Natural killer cell (primary cell): ENCODE measurements around the gene OR52B2. TPM values are rescaled to one million over a fixed set of nuclear protein-coding genes. Genes with fewer than 3 reads are reported as not detected.

ENCODE experiments used
- ATAC-seq, 3 donors: fragments of 150-1000 bp in 2 of 3; fragments of 200-7000 bp in 1 of 3; cut with Tn5 transposase; 1 replicate in 1 of 3; 2 replicates in 2 of 3; pipeline ENCODE4 v1.10.0; 2021; ENCODE audit warnings: mild to moderate bottlenecking in 2 of 3, moderate library complexity in 2 of 3
- DNase-seq, 2 donors: peaks; one replicate each; pipeline versions ENCODE4 v3.0.0 to v3.0.0-alpha.2; 2013 to 2021; ENCODE audit warnings: mixed read lengths in 1 of 2
- H3K27ac ChIP-seq: one replicate; pipeline ENCODE4 v1.5.1; 2013; ENCODE audit warnings: mild to moderate bottlenecking, low read length
- H3K27me3 ChIP-seq: one replicate; pipeline ENCODE4 v1.6.1; 2013; ENCODE audit warnings: low read length; ENCODE audit not compliant: control insufficient read depth, insufficient read depth
- H3K36me3 ChIP-seq: one replicate; pipeline ENCODE4 v1.6.1; 2013; ENCODE audit warnings: low read length; ENCODE audit not compliant: control insufficient read depth, insufficient read depth
- H3K4me1 ChIP-seq: one replicate; pipeline ENCODE4 v1.6.1; 2013; ENCODE audit warnings: low read length; ENCODE audit not compliant: control insufficient read depth, insufficient read depth
- H3K4me3 ChIP-seq: one replicate; pipeline ENCODE4 v1.5.1; 2013; ENCODE audit warnings: low read length
- H3K9me3 ChIP-seq: one replicate; pipeline ENCODE4 v1.6.1; 2013; ENCODE audit warnings: low read length; ENCODE audit not compliant: control insufficient read depth, insufficient read depth
- H3K27ac Mint-ChIP-seq, 2 donors: one replicate each; pipeline ENCODE4 v1.8.0; 2022; ENCODE audit warnings: mild to moderate bottlenecking in 2 of 2, mixed read lengths in 2 of 2, moderate library complexity in 1 of 2
- H3K27me3 Mint-ChIP-seq, 2 donors: one replicate each; pipeline ENCODE4 v1.8.0; 2022; ENCODE audit warnings: low read depth in 2 of 2, mixed read lengths in 2 of 2
- H3K36me3 Mint-ChIP-seq: one replicate; pipeline ENCODE4 v1.8.0; 2022; ENCODE audit warnings: mixed read lengths
- H3K4me1 Mint-ChIP-seq, 2 donors: one replicate each; pipeline ENCODE4 v1.8.0; 2022; ENCODE audit warnings: mixed read lengths in 2 of 2
- H3K4me3 Mint-ChIP-seq: one replicate; pipeline ENCODE4 v1.8.0; 2022; ENCODE audit warnings: mild to moderate bottlenecking, moderate library complexity, mixed read lengths
- H3K9me3 Mint-ChIP-seq, 2 donors: one replicate each; pipeline ENCODE4 v1.8.0; 2022; ENCODE audit warnings: mixed read lengths in 2 of 2
- CTCF ChIP-seq: fragments of 200-600 bp; IDR thresholded peaks from one replicate; pipeline ENCODE4 v1.8.0; 2022; ENCODE audit warnings: antibody characterized with exemption
- WGBS: methylation state at CpG from one replicate; pipeline ENCODE4 v1.1.7; 2013; ENCODE audit warnings: missing lambda C conversion rate; ENCODE audit not compliant: insufficient coverage; 5-methylcytosine and 5-hydroxymethylcytosine counted together
- intact Hi-C: fragments of 100-400 bp; cut with micrococcal nuclease; formaldehyde crosslinking; loops from one replicate; pipeline ENCODE4 v1.14.2; 2022
- total RNA-seq, 4 donors: library from RNA; stranded (reverse); fragments of 120-200 nt in 1 of 4; gene quantifications; one replicate each; pipeline versions ENCODE4 v1.2.3 to v1.2.4, GENCODE V29; 2013 to 2022

The OR52B2 gene
- total RNA-seq, 3 donors from 2014 or later (not counting 1 experiment from before 2014, with no cell fraction given) = 0.35 TPM; not detected in 2

DNA sequence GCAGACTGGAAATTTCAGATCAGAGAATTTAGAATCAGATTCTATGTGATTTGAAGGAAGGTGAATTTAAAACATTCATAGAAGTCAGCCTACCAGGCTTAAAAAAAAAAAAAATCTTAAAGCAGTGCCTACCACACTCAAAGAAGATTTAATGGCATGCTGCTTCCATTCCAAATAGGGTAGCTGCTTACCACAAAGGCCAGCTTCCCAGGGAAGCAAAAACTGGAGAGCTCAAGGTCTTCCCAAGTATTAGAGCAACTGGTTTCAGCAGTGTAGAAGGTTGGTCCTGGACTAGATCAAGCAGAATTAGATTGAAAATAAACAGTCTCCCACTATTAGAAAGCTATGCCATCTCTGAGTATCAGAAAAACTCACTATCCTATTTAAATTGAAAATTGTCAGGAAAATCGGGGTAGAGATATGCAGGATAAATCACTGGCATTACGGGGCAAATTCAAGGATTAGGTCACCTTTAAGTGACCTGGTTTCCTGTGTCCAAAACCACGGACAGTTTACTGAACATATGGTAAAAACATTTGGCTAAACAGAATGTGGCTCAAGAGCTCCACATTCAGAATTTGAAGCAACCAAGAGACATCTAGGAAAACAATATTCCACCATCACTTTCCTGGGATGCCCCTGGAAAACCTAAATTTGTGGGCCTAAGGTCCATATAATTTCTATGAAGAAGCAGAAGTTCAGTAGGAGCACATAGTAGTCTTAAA, 36.5 kb upstream of the OR52B2 start:
- Mint-ChIP-seq H3K36me3 (peaks cover 7% of the 10 kb centered on the region), H3K4me1 (peaks cover 44 to 55% of the 10 kb centered on the region in 2 donors), H3K27me3 (no peaks in the 10 kb centered on the region), H3K4me3 (no peak overlapping the region), H3K27ac (peak overlapping the region; percentile 89 to 90), H3K9me3 (peaks cover 0 to 3% of the 10 kb centered on the region in 2 donors)
- Histone ChIP-seq H3K27ac (no peak overlapping the region), H3K4me1 (peaks cover 25% of the 10 kb centered on the region), H3K27me3 (no peaks in the 10 kb centered on the region), H3K36me3 (peaks cover 34% of the 10 kb centered on the region), H3K4me3 (no peak overlapping the region), H3K9me3 (no peaks in the 10 kb centered on the region)
- intact Hi-C loops = no loop called here
- TF ChIP-seq CTCF = no peak
- ATAC-seq (no peak), DNase-seq (no peak)
- 80% methylated on average over 3 of the region's 3 CpGs for WGBS

DNA sequence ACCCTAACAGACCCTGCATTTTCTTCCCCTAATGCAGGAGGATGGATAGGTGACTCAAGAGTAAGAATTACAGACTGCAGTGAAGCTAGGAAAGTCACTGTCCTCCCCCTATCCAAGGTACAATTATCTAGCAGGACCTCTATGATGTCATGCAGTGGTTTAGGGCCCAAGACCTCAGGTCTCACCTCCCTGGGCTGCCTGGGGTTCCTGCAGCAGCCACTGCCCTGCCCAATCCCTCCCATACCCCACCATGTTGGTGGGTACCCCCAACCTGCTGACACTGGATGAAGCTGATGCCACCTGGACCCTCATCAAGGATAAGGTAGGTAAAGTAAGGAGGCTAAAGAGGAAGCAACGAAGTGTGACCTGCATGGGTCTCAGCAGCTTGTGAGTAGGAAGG, 35.2 kb upstream of the OR52B2 start, which contains the start of gene C11orf42:
TSS of gene C11orf42 (plus strand) at position 192 of the 400 bp plus-strand sequence. CDS start at position 251, 59 bp downstream.
- H3K27me3 Mint-ChIP-seq = no peaks in the 10 kb centered on the region
- intact Hi-C loops = no loop called here
- Histone ChIP-seq H3K27ac (no peak within 1 kb of the TSS), H3K4me1 (peaks cover 37% of the 10 kb centered on the region), H3K9me3 (no peaks in the 10 kb centered on the region), H3K27me3 (no peaks in the 10 kb centered on the region), H3K4me3 (no peak within 1 kb of the TSS), H3K36me3 (peaks cover 27% of the 10 kb centered on the region)
- H3K27ac Mint-ChIP-seq = peak within 1 kb of the TSS; percentile 89 to 90
- peaks cover 7% of the 10 kb centered on the region for H3K36me3 Mint-ChIP-seq
- no peak for TF ChIP-seq CTCF
- DNase-seq = no peak
- no peak for ATAC-seq
- WGBS = no CpG with 5 or more reads among the region's 1 CpG
- no peak within 1 kb of the TSS for H3K4me3 Mint-ChIP-seq
- H3K4me1 Mint-ChIP-seq = peaks cover 56 to 67% of the 10 kb centered on the region in 2 donors
- H3K9me3 Mint-ChIP-seq = peaks cover 0 to 3% of the 10 kb centered on the region in 2 donors

DNA sequence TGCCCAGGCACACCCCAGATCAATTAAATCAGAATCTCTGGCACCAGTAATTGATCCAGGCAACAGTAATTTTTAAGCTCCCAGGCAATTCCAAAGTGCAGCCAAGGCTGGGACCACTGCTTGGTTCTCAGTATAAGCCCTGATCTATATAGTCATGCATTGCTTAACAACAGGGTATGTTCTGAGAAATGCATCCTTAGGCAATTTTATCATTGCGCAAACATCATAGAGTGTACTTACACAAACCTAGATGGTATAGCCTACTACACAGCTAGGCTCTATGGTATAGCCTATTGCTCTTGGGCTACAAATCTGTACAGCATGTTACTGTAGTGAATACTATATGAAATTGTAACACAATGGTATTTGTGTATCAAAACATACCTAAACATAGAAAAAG, 34.6 kb upstream of the OR52B2 start:
- Mint-ChIP-seq H3K27me3 (no peaks in the 10 kb centered on the region), H3K36me3 (peaks cover 7% of the 10 kb centered on the region), H3K27ac (peak overlapping the region; percentile 89 to 90), H3K9me3 (peaks cover 0 to 3% of the 10 kb centered on the region in 2 donors), H3K4me3 (no peak overlapping the region), H3K4me1 (peaks cover 63 to 74% of the 10 kb centered on the region in 2 donors)
- Histone ChIP-seq H3K27ac (no peak overlapping the region), H3K4me1 (peaks cover 44% of the 10 kb centered on the region), H3K4me3 (no peak overlapping the region), H3K9me3 (no peaks in the 10 kb centered on the region), H3K27me3 (no peaks in the 10 kb centered on the region), H3K36me3 (peaks cover 21% of the 10 kb centered on the region)
- ATAC-seq = no peak
- no peak for TF ChIP-seq CTCF
- 92% methylated on average over 1 of the region's 1 CpG for WGBS
- DNase-seq = no peak
- intact Hi-C loops = loop anchor here (5.0 kb wide), 1 partner anchor 278 kb away; the partner anchor contains the start of genes ARFIP2 and TIMM10B
